ENCODE data around the gene STIL. TPM values are rescaled to one million over a fixed set of nuclear protein-coding genes. Genes with fewer than 3 reads are reported as not detected.

STIL gene
- total RNA-seq, 4 donors from 2014 or later: 3.4 to 16.3 (median 6.5) TPM

DNA sequence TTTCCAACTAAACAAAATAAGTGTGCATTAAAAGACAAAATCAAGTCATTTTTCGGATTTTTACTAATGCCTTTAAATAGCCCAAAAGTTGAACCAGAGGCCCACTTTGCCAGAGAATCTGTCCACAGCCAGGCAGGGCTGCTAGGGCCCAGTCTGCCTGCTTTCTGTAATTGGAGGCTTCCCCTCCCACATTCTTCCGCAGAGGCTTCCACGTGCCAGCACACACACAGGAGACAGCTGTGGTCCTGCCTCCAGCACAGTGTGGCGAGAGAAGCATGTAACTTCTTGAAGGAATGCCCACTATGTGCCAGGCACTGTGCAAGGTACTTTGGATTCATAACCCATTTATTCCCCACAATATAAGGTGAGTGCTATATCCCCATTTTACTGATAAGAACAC lies 112.8 kb downstream of the STIL start:
- in situ Hi-C loops (cut with MboI; ENCODE audit: low pct_ligation_motif_present in 1 of 4, low pct_unique_long_range_greater_than_20kb in 1 of 4, low sequenced_read_pairs in 3 of 4) (no loop called here), intact Hi-C loops (cut with DNase I; ENCODE audit: low total_unique reads) (no loop called here)
- 50 to 62% methylated on average over 1 to 4 of the region's 4 CpGs for WGBS, 2 donors (ENCODE audit: low coverage in 1 of 2)
- no peaks in the 10 kb centered on the region for H3K36me3 ChIP-seq
- H3K4me1 ChIP-seq: no peaks in the 10 kb centered on the region
- peaks cover 27% of the 10 kb centered on the region for H3K27me3 ChIP-seq
- H3K9me3 ChIP-seq: peaks cover 0 to 4% of the 10 kb centered on the region in 2 donors
- H3K27ac ChIP-seq: no peak overlapping the region
- no peak for TF ChIP-seq POLR2AphosphoS5 (IDR thresholded peaks at IDR 0.05)
- TF ChIP-seq EP300 (IDR thresholded peaks at IDR 0.05; ENCODE audit: low read depth): no peak
- TF ChIP-seq POLR2A (IDR thresholded peaks at IDR 0.05): no peak
- TF ChIP-seq, protein P1, sequence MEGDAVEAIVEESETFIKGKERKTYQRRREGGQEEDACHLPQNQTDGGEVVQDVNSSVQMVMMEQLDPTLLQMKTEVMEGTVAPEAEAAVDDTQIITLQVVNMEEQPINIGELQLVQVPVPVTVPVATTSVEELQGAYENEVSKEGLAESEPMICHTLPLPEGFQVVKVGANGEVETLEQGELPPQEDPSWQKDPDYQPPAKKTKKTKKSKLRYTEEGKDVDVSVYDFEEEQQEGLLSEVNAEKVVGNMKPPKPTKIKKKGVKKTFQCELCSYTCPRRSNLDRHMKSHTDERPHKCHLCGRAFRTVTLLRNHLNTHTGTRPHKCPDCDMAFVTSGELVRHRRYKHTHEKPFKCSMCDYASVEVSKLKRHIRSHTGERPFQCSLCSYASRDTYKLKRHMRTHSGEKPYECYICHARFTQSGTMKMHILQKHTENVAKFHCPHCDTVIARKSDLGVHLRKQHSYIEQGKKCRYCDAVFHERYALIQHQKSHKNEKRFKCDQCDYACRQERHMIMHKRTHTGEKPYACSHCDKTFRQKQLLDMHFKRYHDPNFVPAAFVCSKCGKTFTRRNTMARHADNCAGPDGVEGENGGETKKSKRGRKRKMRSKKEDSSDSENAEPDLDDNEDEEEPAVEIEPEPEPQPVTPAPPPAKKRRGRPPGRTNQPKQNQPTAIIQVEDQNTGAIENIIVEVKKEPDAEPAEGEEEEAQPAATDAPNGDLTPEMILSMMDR (IDR thresholded peaks at IDR 0.05): no peak
- no peak for DNase-seq
- H3K4me3 ChIP-seq: no peak overlapping the region

Other genes with a start within 250 kb of the STIL start
- 1 to 10 TPM in 1 of 4 donors, under 1 TPM in 1, not detected in 2; 1.00 to 1.9 TPM for gene CYP4Z1, start 246.9 kb downstream of the STIL start, total RNA-seq
- not detected for gene CYP4A22, start 176.7 kb downstream of the STIL start, total RNA-seq
- gene PDZK1IP1, start 124.1 kb downstream of the STIL start, total RNA-seq: 100 to 1,000 TPM in 2 of 4 donors, 10 to 100 TPM in 2; 16.5 to 228 (median 148) TPM
- gene TAL1, start 81.9 kb downstream of the STIL start, total RNA-seq: 1 to 10 TPM in 2 of 4 donors, under 1 TPM in 2; 0.80 to 7.9 (median 1.9) TPM
- gene CMPK1, start 19.6 kb upstream of the STIL start, total RNA-seq: 100 to 1,000 TPM in 2 of 4 donors, 10 to 100 TPM in 2; 71.6 to 162 (median 109) TPM
- gene FOXE3, start 102.1 kb upstream of the STIL start, total RNA-seq: not detected
- 10 to 100 TPM; 15.8 to 20.9 (median 17.2) TPM for gene FOXD2, start 123.9 kb upstream of the STIL start, total RNA-seq

Measured in transverse colon (tissue), 4 donors.